GM18907 (cell line): ENCODE data around the gene MNAT1.
"Not testable (repeated sequence)": the region's sequence is repeated elsewhere in the genome, so short reads cannot be mapped to it uniquely, and the experiment has no call there.

ENCODE experiments used
- ATAC-seq: cut with Tn5 transposase; IDR thresholded peaks from one replicate; pipeline ENCODE4 v1.9.1; 2021; ENCODE audit warnings: mild to moderate bottlenecking, moderate library complexity; ENCODE audit not compliant: unreplicated experiment

Gene MNAT1

DNA sequence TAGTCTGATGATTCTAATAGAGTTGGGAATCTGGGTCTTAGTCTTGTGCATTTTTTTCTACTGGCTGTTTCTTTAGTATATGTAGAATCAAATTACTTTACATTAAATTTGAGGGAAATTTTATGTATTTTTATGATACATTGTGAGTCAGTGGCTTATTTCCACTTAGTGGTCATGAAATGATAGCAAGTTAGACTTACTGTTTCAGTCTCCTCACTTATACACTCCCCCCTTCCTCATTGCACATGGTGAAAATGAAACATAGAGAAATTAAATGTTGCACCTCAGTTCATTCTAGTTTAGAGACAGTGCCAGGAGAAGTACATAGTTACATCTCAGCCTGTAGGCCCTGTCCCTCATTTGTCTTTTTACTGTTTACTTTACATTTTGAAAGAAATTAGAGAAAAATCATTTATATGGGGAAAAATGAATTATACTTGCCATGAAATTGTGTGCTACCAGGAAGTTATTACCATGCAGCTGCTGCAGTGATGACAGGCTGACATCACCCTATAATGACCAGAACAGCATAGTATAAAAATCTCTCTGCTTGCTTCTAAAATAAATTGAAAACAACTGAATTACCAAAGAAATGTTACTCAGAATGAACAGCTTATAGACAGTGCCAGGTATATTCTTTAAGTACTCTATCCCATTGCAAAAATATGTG is 133.1 kb downstream of the MNAT1 start:
- no peak for ATAC-seq

GRCh38 chr14:60878121-60878520 is 143.6 kb downstream of the MNAT1 start:
- ATAC-seq = no peak

DNA sequence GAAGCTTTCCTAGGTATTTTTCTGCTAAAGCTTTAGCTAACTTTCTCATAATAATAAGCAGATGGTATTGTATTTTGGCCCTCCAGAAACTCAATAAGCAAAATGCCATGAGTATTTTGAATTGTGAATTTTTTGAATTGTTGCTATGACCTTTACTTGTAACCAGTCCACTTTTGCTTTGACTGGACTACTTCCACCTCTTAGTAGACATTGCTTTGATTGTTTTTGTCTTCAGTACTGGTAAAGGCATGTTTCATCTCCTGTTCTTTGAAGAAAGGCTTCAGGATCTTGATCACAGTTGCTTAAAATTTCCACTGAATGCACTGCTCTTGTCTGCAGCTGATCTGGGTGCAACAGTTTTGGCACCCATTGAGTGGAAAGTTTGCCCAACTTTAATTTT is 144.0 kb downstream of the MNAT1 start:
- no peak for ATAC-seq

DNA sequence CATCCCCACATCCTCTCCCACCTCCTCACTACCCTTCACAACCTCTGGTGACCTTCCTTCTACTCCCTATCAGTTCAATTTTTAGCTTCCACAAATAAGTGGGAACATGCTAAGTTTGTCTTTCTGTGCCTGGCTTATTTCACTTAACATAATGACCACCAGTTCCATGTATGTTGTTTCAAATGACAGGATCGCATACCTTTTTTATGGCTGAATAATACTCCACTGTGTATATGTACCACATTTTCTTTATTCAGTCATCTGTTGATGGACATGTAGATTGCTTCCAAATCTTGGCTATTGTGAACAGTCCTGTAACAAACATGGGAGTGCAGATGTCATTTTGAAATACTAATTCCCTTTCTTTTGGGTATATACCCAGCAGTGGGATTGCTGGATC is 147.7 kb downstream of the MNAT1 start:
- no peak for ATAC-seq

- ATAC-seq = no peak
Observed at GRCh38 chr14:60884134-60884533, 149.6 kb downstream of the MNAT1 start.

- not testable (repeated sequence) for ATAC-seq
Observed at GRCh38 chr14:60890636-60891035, 156.1 kb downstream of the MNAT1 start.

DNA sequence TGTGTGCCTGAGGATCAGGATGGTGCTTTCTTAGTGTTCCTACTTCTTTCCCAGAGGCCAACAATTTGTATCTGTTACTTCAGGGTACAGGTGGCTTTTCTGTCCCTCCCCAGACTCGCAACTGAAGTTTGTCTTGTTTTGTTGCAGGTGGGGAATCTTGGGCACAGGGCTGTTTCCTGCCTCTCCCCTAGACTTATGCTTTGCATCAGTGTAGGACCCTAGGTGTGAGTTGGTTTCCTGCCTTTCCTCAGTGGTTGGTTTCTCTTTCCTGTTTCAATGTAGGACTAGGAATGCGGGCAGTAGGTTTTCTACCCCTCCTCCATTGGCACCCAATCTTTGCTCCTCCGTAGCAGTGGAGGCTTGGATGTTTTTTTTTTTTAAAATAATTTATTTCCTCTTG is 159.3 kb downstream of the MNAT1 start:
- ATAC-seq = no peak

DNA sequence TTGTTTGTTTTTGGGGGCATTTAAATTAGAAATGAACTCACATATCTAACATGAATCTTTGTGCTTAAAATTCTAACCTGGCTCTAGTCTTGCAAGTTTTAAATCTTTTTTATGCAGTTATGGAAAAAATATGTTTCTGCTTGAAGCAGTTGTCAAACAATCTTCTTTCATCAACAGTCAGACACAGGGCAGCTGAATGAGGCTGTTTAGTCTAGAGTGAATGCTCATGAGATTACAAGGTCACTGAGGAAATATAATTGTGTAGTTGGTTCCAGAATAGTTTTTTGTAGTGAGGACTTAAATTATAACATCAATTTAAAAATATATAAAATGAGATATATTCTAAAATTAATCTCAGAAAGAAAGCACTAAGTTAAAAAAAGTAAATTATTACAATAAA is 169.8 kb downstream of the MNAT1 start:
- no peak for ATAC-seq

DNA sequence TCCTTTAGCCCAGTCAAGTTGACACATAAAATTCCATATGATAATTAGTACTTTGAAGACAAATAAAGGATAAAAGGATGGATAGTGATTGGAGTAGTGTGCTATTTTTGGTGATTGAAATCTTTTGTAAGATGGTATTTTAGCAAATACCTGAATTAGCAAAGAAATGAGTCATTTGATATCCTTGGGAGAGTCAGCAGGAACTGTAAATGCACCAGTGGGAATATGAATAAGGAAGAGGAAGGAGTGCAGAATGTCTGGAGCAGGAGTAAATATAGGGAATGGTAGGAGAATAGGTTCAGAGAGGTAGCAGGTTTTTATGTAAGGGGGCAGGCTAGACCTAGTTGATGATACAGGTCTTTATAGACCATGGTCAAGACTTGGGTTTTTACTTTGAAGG is 171.4 kb downstream of the MNAT1 start:
- no peak for ATAC-seq

DNA sequence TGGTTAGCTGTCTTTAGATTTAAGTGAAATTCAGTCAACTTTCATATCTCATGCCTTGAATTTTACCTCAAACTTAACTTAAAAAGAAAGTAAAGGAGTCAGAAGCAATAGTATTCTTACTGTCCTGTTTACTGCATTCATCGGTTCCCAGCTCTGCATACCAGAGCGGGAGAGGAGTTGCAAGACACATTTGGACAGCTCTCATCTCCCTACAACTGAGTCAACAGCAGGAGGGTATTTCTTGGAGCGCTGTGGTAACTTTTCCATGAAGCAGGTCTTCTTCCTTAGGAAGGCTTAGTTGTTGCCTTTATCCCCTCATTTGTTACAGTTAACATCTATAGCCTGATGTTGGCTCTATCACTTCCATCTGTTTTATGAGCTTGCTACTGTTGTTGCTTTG is 181.2 kb downstream of the MNAT1 start:
- ATAC-seq = no peak

- no peak for ATAC-seq
Observed at GRCh38 chr14:60922050-60922449, 187.5 kb downstream of the MNAT1 start.

DNA sequence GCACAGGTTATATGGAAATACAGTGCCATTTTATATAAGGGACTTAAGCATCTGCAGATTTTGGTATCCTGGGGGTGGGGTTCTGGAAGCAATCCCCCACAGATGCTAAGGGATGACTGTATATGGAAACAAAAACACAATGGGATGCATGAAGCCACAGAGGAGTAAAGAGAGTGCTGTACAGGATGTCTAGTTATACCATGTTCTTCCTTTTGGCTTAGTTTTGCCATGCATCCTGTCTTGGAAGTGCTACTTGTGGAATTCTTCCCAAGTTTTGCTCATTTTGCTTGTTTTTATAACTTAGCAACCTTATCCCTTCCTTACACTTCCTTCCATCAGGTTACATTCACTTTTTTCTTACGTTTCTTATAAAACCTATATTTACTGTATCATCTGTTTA is 190.7 kb downstream of the MNAT1 start:
- ATAC-seq = no peak

GRCh38 chr14:60926002-60926401 is 191.4 kb downstream of the MNAT1 start:
- peak; percentile 99 for ATAC-seq

GRCh38 chr14:60931218-60931617 is 196.7 kb downstream of the MNAT1 start:
- ATAC-seq = no peak

DNA sequence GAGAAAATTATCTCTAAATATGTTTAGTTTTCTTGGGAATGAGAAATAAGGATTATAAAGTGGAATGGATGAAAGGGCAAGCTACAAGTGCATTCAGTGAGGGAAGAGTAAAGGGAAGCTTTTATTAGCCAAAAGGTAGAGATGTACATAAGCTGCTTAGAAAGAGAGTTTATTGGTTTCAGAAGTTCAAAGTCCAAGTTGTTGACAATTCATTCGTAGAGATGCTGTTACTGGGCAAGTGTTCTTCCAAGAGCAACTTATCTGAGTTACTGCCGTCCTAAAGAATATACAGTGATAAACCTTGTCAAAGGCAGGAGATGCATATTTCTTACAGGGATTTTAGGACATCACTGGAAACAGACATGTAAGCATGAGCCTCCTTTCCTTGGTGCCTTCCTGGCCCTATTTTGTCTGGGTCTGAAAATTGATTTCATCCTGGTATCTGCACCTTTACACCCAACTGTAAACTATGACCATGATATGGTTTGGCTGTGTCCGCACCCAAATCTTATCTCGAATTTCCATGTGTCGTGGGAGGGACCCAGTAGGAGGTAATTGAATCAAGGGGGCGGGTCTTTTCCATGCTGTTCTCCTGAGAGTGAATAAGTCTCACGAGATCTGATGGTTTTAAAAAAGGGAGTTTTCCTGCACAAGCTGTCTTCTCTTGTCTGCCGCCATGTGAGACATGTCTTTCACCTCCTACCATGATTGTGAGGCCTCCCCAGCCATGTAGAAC is 199.5 kb downstream of the MNAT1 start:
- no peak for ATAC-seq

DNA sequence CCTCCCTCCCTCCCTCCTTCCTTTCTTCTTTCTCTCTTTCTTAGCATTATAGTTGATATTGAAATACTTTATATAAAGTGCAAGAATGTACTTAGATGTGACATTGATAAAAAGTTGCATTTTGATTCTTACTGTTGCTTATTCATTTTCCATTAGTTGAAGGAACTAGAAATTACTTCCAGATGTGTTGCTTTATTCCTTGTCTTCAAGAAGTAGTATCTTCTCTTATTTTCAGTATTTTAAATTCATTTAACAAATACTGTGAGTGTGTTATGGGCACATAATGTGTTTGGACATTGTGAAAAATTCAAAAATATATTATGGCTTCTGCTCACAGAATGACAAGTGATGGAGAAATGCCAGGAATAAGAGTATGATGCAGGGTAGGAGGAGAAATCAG is 200.8 kb downstream of the MNAT1 start:
- ATAC-seq = no peak

DNA sequence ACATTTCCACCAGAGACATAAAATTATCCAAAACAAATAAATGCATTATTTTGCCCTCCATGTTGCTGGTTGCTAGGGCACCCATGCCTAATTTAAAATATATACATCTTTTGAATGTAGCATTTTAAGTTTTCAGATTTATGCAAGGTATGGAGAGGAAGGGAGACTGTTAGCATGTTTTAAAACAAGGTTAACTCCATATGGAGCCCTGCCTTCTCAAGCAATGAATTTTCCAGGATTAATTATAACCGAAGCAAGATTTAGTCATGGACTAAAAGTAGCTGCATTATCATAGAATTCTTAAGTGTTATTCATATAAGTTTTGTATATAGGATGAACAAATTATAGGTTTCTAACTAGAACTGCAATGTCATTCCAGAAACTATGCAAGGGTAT is 209.1 kb downstream of the MNAT1 start:
- ATAC-seq = no peak

- no peak for ATAC-seq
Observed at GRCh38 chr14:60944204-60944603, 209.6 kb downstream of the MNAT1 start.

GRCh38 chr14:60945984-60946383 is 211.4 kb downstream of the MNAT1 start:
- ATAC-seq = no peak

DNA sequence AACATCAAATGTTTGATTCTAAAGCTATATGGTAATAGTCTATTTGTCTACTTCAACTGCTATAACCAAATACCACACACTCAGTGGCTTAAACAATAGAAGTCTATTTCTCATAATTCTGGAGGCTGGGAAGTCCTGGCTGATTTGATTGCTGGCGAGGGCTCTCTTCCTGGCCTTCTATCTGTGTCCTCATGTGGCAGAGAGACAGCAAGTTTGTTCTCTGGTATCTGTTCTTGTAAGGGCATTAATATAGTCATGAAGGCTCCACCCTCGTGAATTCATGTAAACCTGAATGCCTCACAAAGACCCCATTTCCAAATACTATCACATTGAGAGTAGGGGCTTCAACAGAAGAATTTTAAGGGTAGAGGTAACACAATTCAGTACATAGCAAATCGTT is 212.2 kb downstream of the MNAT1 start:
- ATAC-seq = no peak

- ATAC-seq = no peak
Observed at GRCh38 chr14:60951776-60952435, 217.3 kb downstream of the MNAT1 start.

DNA sequence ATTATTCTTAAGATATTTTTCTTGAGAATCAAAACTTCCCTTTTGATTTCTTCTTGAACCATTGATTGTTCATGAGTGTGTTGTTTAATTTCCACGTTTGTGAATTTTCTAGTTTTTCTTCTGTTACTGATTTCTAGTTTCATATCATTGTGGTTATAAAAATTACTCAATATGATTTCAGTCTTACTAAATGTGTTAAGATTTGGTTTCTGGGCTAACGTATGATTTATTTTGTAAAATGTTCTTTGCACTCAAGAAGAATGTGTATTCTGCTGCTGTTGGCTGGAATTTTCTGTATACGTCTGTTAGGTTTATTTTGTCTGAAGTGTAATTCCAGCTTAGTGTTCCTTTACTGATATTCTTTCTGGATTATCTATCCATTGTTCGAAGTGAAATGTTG is 221.6 kb downstream of the MNAT1 start:
- ATAC-seq = no peak
